A549 (cell line): Measurements from ENCODE around the gene TP53INP2.
"Not testable (repeated sequence)": the region's sequence is repeated elsewhere in the genome, so short reads cannot be mapped to it uniquely, and the experiment has no call there.

Experiments
- BHLHE40 ChIP-seq: IDR thresholded peaks from 2 replicates; pipeline ENCODE4 v1.6.1; 2012; ENCODE audit warnings: low read depth, low read length, inconsistent platforms
- EP300 ChIP-seq, 2 experiments: fragments of >200 bp; sonication (Bioruptor Twin); formaldehyde crosslinking; IDR thresholded peaks; 2 replicates in 1 of 2; 3 replicates in 1 of 2; pipeline ENCODE4 v1.6.1; 2016 to 2017
- GATA3 ChIP-seq: IDR thresholded peaks from 2 replicates; pipeline ENCODE4 v1.6.1; 2012; ENCODE audit warnings: borderline replicate concordance
- JUNB ChIP-seq: fragments of >200 bp; sonication (Bioruptor Twin); formaldehyde crosslinking; IDR thresholded peaks from 2 replicates; pipeline ENCODE4 v1.6.1; 2016
- RAD21 ChIP-seq, 2 experiments: fragments of >200 bp in 1 of 2; sonication (Bioruptor Twin) in 1 of 2; formaldehyde crosslinking in 1 of 2; IDR thresholded peaks in 1 of 2; conservative IDR thresholded peaks in 1 of 2; 2 replicates in 1 of 2; 3 replicates in 1 of 2; pipeline ENCODE4 v1.6.1; 2012 to 2018; ENCODE audit warnings: inconsistent platforms in 1 of 2
- RCOR1 ChIP-seq: fragments of 150-350 bp; IDR thresholded peaks from 2 replicates; pipeline ENCODE4 v1.6.1; 2014; ENCODE audit warnings: antibody characterized with exemption, low read length, low read depth
- RFX5 ChIP-seq: fragments of 450-650 bp; IDR thresholded peaks from 2 replicates; pipeline ENCODE4 v1.7.1; 2014; ENCODE audit warnings: antibody characterized with exemption, mild to moderate bottlenecking, moderate library complexity
- TP53 ChIP-seq: fragments of 250-450 bp; sonication (Bioruptor Pico); IDR thresholded peaks from 2 replicates; pipeline ENCODE4 v1.5.0; 2021; ENCODE audit warnings: mild to moderate bottlenecking, moderate library complexity
- ZNF302 ChIP-seq: fragments of 250-450 bp; sonication (Bioruptor Pico); IDR thresholded peaks from 2 replicates; pipeline ENCODE4 v1.9.0; 2021; ENCODE audit warnings: inconsistent platforms, mild to moderate bottlenecking, moderate library complexity
- TF ChIP-seq, protein P1 (sequence below): fragments of >200 bp; sonication (Bioruptor Twin); formaldehyde crosslinking; IDR thresholded peaks from 3 replicates; pipeline ENCODE4 v1.5.1; 2016
- TF ChIP-seq, protein P2 (sequence below): fragments of 450-650 bp; IDR thresholded peaks from 2 replicates; pipeline ENCODE4 v1.6.1; 2014; ENCODE audit warnings: antibody characterized with exemption
- TF ChIP-seq, protein P3 (sequence below): fragments of 250-450 bp; sonication (Bioruptor Pico); IDR thresholded peaks from 2 replicates; pipeline ENCODE4 v1.5.0; 2021; ENCODE audit warnings: mild to moderate bottlenecking, moderate library complexity, borderline replicate concordance

DNA sequence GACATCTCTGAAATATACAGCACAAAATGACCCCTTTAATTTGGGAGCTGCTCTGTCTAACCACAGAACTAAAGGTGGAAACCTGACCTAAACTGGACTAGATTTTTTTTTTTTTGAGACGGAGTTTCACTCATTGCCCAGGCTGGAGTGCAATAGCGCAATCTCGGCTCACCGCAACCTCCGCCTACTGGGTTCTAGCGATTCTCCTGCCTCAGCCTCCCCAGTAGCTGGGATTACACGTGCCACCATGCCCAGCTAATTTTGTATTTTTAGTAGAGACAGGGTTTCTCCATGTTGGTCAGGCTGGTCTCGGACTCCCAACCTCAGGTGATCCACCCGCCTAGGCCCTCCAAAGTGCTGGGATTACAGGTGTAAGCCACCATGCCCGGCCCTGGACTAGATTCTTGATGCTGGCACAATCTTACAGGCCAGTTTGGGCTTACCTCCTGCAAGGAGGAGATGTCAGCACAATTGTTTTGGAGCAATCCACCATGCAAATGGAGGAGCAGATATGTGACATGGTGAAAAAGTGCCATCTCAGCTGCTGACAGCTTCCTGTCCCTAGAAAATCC, 9.9 kb downstream of the TP53INP2 start:
- TF ChIP-seq TP53 (CRISPR knock-in tag); RFX5; RAD21 (conservative IDR thresholded peaks at IDR 0.05 in 1 of 2, IDR thresholded peaks at IDR 0.05 in 1 of 2); BHLHE40; ZNF302; RCOR1; JUNB; GATA3; EP300 (IDR thresholded peaks at IDR 0.05): not testable (repeated sequence)
- TF ChIP-seq, protein P1, sequence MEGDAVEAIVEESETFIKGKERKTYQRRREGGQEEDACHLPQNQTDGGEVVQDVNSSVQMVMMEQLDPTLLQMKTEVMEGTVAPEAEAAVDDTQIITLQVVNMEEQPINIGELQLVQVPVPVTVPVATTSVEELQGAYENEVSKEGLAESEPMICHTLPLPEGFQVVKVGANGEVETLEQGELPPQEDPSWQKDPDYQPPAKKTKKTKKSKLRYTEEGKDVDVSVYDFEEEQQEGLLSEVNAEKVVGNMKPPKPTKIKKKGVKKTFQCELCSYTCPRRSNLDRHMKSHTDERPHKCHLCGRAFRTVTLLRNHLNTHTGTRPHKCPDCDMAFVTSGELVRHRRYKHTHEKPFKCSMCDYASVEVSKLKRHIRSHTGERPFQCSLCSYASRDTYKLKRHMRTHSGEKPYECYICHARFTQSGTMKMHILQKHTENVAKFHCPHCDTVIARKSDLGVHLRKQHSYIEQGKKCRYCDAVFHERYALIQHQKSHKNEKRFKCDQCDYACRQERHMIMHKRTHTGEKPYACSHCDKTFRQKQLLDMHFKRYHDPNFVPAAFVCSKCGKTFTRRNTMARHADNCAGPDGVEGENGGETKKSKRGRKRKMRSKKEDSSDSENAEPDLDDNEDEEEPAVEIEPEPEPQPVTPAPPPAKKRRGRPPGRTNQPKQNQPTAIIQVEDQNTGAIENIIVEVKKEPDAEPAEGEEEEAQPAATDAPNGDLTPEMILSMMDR: not testable (repeated sequence)
- TF ChIP-seq, protein P2, sequence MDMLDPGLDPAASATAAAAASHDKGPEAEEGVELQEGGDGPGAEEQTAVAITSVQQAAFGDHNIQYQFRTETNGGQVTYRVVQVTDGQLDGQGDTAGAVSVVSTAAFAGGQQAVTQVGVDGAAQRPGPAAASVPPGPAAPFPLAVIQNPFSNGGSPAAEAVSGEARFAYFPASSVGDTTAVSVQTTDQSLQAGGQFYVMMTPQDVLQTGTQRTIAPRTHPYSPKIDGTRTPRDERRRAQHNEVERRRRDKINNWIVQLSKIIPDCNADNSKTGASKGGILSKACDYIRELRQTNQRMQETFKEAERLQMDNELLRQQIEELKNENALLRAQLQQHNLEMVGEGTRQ: not testable (repeated sequence)
- TF ChIP-seq, protein P3, sequence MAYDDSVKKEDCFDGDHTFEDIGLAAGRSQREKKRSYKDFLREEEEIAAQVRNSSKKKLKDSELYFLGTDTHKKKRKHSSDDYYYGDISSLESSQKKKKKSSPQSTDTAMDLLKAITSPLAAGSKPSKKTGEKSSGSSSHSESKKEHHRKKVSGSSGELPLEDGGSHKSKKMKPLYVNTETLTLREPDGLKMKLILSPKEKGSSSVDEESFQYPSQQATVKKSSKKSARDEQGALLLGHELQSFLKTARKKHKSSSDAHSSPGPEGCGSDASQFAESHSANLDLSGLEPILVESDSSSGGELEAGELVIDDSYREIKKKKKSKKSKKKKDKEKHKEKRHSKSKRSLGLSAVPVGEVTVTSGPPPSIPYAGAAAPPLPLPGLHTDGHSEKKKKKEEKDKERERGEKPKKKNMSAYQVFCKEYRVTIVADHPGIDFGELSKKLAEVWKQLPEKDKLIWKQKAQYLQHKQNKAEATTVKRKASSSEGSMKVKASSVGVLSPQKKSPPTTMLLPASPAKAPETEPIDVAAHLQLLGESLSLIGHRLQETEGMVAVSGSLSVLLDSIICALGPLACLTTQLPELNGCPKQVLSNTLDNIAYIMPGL (CRISPR knock-in tag): not testable (repeated sequence)
